HT1080 (cell line): ENCODE measurements around the gene SLC16A13. TPM values are rescaled to one million over a fixed set of nuclear protein-coding genes. Genes with fewer than 3 reads are reported as not detected.
A peak's percentile ranks its signal among the peaks of the same experiment; 100 is the strongest.
"Not testable (repeated sequence)": the region's sequence is repeated elsewhere in the genome, so short reads cannot be mapped to it uniquely, and the experiment has no call there.

Source experiments
- DNase-seq: peaks from one replicate; pipeline ENCODE4 v3.0.0-alpha.2; 2015; ENCODE audit warnings: low read depth
- total RNA-seq: library from RNA; depleted of rRNA; stranded (reverse); fragments of >200 nt; shearing (Covaris generic); gene quantifications from 2 replicates; pipeline ENCODE4 v1.2.3, GENCODE V29; 2014

Gene SLC16A13
- total RNA-seq, 1 experiment from 2014 or later: 0.43 TPM

DNA sequence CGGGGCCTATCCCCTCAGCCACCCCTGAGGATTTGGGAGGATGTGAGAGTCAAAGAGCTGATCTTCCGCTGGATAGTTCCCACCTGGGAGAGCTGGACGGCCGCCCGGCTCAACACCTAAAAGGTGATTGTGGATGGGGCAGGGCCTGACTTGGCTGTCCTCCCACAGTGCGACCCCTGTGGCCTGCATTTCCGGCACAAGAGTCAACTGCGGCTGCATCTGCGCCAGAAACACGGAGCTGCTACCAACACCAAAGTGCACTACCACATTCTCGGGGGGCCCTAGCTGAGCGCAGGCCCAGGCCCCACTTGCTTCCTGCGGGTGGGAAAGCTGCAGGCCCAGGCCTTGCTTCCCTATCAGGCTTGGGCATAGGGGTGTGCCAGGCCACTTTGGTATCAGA lies 8.5 kb upstream of the SLC16A13 start:
- no peak for DNase-seq

DNA sequence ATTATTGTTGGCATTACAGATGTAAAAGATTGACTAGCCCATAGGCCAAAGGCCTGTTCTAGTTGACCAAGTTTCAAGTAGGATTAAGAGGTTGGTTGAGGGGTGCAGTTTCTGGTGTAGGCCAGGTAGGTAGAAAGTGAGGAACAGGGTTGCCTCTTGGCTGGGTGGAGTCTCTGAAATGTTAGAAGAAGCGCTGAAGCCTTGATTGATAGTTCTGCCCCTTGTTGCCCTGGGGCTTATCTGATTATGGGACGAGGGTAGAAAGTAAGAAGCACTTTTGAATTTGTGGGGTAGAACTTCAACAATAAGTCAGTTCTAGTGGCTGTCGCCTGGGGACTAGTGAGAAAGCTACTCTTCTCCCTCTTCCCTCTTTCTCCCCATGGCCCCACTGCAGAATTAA lies 6.7 kb upstream of the SLC16A13 start:
- DNase-seq: no peak

DNA sequence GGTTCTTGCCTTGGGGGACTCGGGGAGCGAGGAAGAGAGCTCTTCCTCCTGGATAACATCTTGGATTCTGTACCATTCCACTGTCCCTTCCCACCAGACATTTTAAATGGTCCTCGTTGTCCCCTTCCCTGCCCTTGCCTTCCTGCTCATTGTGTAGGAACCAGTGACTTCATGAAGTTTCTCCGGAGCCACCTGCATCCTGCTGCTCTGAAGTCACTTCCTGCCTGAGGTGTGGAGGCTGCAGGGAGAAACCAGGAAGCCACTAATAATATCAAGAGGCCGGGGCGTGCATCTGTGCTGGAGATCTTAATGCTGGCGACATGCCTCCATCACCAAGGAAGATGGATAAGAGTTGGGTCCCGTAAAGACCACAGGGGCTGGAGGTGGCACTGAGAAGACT lies 6.2 kb upstream of the SLC16A13 start:
- no peak for DNase-seq

DNA sequence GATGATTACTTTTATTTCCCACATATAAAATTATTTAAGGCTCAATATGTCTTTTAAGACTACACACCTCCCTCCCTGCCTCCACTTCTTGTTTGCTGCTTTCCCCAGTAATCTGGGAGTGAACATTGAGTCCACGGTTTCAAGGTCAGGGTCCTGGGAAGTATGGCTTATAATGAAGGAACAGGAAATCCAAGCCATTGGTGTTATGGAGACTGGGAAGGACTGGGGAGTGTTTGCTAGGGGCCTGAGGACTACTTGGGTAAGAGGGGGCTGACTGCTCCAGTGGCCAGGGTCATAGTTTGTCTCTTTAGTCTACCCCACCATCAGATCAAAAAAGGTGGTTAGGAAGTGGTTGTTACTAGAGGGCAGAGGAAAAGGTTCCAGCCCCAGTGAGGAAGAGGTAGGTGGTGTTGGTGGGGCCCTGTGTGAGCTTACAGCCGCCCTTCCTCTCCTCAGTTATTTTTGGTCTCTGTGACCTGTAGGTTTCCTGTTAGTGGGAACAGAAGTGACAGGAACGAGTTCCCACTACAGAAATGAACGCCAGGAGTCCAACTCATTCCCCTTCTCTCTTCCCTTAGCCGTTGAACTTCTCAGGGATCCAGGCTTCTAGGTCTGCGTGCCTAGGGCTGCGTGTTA lies 742 bp upstream of the SLC16A13 start:
- DNase-seq: no peak

DNA sequence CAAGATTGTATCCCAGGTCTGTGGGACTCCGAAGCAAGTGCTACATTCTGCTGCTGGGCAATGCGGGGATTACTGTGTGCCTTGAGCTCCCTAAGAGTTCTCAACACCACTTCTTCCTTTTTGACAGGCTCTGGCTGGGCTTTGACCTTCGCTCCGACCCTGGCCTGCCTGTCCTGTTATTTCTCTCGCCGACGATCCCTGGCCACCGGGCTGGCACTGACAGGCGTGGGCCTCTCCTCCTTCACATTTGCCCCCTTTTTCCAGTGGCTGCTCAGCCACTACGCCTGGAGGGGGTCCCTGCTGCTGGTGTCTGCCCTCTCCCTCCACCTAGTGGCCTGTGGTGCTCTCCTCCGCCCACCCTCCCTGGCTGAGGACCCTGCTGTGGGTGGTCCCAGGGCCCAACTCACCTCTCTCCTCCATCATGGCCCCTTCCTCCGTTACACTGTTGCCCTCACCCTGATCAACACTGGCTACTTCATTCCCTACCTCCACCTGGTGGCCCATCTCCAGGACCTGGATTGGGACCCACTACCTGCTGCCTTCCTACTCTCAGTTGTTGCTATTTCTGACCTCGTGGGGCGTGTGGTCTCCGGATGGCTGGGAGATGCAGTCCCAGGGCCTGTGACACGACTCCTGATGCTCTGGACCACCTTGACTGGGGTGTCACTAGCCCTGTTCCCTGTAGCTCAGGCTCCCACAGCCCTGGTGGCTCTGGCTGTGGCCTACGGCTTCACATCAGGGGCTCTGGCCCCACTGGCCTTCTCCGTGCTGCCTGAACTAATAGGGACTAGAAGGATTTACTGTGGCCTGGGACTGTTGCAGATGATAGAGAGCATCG lies 2.4 kb downstream of the SLC16A13 start:
- DNase-seq: no peak

DNA sequence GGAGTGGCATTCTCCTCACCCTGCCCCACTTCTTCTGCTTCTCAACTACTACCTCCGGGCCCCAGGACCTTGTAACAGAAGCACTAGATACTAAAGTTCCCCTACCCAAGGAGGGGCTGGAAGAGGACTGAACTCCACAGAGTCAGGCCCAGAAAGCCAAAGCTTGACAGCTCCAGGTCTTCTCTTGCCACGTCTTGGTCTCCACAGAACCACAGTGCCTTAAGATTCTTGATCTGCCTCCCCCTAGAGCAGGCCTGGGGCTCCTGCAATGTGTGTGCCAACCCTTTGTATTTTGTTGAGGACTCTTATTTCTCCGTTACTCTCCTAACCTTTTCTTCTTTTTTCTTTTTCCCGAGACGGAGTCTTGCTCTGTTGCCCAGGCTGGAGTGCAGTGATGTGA lies 4.0 kb downstream of the SLC16A13 start:
- no peak for DNase-seq

DNA sequence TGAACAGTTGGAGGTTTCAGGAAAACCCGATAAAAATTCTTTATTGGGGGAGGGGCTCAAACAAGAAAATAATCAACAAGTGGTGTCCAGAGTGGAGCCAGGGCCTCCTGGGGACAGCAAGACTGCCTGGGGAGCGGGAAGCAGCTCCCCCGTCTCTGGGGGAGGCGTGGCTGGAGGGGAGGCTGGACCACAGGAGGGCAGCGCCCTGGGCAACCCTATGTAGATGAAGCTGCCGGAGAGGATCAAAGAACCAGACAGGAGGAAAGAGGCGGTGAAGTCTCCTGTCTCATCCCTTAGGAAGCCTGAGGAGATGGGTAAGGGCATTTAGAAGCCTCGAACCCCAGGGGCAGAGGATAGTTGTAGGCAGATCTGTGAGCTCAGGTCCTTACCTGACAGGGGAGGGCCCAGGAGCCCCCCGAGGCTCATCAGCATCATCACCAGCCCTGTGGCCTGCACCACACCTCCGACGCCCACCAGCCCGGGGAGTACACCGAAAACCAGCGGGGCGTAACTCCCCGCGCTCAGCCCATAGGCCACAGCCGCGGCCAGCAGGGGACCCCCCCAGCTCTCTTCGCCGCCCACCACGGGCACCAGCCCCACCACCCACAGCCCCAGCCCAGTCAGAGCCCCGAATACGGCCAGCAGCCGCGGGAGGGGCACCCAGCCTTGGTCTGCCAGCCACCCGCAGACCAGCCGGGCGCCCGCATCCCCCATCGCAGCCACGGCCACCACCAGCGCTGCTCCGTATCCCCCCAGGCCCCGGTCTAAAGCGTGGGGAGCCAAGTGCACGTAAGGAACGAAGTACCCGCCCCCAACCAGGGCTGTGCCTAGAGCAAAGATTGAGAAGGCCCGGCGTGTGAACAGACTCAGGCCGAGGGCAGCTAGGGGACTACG lies 6.0 kb downstream of the SLC16A13 start:
- no peak for DNase-seq

DNA sequence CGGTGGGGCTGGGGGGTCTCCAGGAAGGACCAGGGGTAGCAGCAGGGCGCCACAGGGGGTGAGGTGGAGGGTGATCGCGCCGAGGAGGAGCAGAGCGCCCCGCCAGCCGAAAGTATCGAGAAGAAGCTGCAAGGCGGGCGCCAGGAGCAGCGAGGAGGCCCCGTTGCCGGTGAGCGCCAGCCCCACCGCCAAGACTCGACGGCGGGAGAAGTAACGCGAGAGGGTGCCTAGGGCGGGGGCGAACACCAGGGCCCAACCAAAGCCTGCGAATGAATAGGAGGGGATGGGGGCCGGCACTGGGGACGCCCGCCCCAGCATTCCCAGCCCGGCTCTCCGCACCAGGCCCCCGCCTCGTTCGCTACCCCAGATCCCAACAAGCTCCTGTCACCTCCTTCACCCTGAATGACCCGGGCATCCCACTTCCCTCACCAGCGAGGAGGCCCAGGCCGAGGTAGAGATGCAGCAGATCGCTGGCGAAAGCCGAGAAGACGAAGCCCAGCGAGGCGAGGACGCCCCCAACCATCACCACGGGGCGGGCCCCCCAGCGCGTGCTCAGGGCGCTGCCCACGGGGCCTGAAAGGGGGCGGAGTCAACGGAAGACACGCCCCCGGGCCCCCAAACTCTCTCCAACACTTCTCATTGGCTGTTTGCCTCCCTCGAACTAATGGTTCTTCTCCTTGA lies 6.8 kb downstream of the SLC16A13 start:
- no peak for DNase-seq

DNA sequence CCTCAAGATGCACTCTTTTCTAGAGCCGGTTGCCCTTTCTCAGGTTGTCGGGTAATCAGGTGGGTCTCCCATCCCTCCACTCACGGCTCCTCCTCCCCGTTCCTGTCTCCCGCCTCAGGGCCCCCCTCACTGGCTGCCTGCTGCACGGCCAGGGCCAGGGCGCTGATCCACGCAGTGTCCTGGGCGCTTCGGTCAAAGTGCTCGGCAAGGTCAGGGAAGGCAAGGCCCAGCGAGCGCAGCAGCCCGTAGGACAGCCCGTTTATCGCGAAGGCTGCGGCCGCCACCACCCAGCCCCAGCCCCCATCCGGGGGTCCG lies 7.3 kb downstream of the SLC16A13 start:
- DNase-seq: no peak

DNA sequence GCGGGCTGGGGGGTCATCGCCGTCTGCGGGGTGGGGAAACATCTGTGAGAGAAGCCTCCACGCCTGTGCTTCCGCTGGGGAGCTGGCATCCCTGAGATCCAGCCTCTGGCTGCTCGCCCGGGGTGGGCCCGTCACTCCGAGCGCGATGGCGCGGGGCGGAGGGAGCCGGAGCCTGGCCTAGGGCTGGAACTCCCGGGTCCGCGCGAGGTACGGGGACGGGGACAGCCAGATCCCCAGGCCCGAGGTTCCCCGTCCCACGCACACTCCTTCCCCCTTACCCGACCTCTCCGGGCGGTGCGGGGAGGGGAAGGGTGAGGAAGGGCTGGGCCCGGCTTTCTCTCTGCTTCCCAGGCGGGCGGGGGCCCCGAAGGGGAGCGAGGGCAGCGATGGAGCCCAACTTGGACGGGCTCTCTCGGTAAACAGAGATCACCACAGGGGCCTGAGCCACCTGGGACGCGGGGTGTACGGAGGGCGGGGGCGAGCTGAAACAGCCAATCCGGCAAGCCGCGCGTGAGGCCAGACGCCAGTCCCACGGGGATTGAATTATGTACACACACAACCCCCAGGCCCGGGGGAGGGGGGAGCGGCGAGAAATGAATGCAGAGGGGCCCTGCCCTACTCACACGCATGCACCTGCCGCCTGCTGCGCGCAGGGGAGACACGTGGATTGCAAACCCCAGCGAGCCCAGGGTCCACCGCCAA lies 7.8 kb downstream of the SLC16A13 start, which contains the start of gene SLC16A11:
Gene SLC16A11 (minus strand): TSS at position 596 of the 702 bp plus-strand sequence. CDS start 579 bp downstream, at position 17.
- DNase-seq: no peak

DNA sequence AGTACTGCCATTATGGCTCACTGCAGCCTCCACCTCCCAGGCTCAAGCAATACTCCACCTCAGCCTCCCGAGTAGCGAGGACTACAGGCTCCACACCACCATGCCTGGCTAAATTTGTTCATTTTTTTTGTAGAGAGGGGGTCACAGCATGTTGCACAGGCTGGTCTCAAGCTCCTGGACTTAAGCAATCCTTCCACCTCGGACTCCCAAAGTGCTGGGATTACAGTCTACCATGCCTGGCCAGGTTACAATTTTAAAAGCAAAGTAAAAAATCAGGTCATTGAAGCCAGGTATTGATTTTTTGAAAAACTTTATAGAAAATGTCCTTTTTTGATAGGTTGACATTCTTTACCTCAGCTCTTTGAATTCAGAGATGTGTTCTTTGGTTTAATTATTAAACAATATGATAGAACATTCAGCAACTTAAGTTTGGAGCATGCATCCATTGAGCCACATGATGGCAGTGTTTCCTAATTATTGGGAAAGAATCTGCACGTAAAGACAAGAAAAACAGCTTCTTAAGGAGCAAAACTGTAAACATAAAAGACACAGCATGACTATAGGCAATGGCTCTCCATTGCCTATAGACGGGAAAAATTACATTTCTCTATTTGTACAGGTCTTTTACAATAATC lies 9.8 kb downstream of the SLC16A13 start:
- peak; percentile 66 for DNase-seq

DNA sequence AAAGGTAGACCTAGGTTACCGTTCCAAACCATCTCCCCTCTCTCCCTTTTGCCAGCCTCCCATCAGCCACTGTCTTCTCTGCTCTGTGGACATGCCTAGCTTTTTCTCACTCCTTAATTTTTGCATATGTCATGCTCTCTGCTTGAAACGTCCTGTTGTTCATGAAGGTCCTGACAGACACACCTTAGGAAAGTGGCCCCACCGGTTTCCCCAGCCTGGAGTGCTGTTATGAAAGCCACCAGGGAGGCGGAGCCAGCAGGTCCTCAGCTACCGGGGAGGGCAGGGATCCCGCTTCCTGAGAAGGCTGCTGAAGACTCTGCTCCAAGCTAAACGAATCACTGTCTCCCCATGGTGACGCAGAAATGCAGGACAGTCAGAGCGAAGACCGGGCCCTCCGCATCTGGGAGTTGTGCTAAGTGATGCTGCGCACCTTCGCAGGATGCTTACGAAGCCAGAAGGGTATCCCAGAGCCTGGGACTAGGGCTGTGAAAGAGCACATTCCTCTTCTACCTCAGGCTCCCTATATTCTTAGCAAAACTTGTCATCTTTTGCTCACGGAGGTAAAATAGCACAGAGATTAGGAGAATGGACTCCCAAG lies 10.4 kb downstream of the SLC16A13 start:
- DNase-seq: peak; percentile 18

DNA sequence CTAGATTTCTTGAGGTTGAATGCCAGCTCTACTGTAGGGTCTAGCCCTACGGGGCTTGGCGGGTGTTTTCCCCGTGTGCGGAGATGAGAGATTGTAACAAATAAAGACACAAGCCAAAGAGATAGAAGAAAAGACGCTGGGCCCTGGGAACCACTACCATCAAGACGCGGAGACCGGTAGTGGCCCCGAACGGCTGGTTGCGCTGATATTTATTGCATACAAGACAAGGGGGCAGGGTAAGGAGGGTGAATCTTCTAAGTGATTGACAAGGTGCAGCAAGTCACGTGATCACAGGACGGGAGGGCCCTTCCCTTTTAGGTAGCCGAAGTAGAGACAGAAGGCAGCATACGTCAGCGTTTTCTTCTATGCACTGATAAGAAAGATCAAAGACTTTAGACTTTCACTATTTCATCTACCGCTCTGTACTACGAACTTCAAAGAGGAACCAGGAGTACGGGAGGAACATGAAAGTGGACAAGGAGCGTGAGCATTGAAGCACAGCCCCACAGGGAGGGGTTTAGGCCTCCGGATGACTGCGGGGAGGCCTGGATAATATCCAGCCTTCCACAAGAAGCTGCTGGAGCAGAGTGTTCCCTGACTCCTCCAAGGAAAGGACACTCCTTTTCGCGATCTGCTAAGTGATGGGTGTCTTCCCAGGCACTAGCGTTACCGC lies 11.0 kb downstream of the SLC16A13 start:
- not testable (repeated sequence) for DNase-seq

DNA sequence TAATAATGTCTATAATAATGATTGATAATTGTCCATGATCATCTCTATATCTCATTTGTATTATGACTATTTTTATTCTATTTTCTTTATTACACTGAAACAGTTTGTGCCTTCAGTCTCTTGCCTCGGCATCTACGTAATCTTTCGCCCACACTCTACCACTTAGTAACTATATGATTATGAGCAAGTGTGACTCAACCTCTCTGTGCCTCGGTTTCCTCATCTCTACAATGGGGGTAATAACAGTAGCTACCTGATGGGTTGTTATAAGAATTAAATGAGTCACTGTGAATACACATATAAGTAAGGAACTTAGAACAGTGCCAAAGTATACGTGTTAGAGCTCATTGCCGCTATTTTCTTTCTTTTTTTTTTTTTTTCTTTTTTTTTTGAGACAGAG lies 11.8 kb downstream of the SLC16A13 start:
- no peak for DNase-seq

DNA sequence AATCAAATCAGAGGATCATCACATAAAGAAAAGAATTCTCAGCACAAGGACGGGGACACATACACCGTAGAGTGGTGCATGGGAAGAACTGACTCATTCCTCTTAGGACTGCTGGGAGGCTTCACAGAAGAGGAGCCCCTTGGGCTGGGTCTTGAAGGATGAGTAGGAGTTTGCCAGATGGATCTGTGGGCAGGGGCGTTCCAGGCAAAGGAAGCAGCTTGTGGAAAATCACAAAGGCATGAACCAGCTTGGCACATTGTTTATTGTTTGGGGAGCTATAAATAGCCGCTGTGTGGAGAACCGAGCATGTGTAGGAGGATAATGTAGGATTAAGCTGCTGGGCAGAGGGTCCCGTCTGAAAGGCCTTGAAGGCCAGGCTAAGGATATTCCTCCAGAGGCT lies 13.2 kb downstream of the SLC16A13 start:
- DNase-seq: peak; percentile 81

DNA sequence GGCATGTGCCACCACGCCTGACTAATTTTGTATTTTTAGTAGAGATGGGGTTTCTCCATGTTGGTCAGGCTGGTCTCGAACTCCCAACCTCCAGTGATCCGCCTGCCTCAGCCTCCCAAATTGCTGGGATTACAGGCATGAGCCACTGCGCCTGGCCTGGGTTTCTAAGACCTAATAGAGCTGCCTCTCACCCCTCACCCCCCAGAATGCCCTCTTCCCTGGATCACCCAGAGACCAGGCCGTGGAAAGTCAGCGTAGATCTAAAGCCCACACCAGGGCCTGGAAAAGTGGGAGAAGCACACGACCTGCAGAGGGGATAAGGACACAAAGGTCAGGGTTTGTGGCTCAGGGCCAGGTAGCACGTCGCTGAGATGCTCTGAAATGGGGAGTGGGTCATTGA lies 14.8 kb downstream of the SLC16A13 start:
- DNase-seq: not testable (repeated sequence)

DNA sequence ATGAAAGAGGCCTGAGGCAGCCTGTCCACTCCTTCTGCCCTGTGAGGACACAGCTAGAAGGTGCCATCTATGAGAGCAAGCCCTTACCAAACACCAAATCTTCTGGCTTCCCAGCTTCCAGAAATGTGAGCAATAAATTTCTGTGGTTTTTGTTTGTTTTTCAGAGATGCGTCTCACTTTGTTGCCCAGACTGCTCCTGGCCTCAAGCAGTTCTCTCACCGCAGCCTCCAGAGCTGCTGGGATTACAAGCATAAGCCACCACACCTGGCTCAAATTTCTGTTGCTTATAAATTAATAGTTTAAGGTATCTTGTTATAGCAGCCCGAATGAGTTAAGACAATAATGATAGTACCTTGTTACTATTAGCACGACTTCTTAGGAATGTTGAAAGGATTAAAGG lies 20.6 kb downstream of the SLC16A13 start:
- peak; percentile 38 for DNase-seq

DNA sequence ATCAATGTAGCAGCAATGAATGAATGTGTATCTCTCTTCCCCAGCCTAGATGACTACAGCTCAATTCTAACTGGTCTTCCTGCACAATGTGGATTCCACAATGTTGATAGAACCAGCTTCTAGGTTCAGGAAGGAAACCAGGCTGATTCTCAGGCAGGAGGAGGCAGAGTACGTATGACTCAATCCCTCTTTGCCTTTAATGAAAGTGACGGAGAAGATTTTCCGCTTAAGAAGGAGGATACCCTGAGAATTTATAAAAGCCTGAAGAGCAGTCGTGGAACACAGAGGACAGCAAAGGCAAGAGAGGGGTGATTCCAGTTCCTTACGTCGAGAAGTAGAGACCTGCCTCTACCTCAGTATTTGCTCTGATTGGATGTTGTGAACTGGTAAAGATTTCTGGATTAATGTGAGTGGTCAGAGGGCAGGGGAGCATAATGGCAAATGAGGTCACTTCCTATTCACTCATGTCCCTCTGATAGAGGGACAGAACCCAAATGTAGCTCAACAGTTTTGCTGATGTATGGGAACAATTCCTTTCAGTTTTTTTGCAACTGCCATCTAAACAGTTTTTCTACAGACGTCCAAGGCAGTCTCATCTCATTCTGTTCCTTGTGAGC lies 23.1 kb downstream of the SLC16A13 start:
- DNase-seq: peak; percentile 78
